ENCODE measurements around the gene CXCR6.
A peak's percentile ranks its signal among the peaks of the same experiment; 100 is the strongest.

Gene CXCR6

DNA sequence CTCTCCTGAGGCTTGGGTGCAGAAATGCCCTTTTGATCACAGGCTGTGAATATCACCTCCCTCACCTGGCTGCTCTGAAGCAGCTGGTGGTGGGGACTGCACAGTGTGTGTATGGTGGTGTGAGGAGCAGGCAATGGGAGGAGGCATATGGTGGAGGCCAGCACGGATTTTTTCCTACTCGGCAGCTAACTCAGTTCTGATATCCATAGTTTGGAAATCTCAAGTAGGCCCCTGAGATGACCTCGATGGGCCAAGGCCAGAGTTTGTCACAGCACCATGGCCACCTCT lies 21.3 kb upstream of the CXCR6 start:
- DNase-seq (ENCODE audit: low read depth, low spot score), result no peak

DNA sequence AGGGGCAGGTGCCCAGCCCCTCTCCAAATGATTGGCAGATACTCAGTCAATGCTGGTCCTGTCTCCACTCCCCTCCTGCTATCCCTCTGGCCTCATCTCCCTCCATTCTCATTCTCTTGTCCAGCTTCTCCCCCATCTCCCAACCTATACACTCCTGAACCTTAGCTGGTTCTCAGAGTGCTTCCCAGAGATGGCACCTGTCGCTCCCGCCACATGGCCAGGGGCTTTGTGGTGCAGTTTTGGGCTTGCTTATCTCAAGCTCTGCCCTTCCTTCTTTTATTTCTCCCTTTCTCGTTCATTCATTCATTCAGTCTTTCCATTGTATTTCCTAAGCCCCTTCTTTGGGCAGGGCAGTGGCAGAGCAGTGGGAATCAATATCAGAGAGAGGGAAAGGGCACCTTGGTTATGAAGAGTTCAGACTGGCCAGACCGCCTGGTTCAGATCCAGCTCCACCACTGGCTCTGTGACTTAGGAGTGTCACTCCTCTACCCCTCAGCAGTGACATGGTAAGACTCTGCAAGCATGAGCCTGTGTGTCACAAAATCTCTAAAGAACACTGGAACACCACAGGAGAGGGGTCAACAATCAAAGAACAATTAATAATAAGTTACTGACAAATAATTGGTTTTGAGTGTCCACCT lies 20.2 kb upstream of the CXCR6 start:
- DNase-seq (ENCODE audit: low read depth, low spot score), result no peak

DNA sequence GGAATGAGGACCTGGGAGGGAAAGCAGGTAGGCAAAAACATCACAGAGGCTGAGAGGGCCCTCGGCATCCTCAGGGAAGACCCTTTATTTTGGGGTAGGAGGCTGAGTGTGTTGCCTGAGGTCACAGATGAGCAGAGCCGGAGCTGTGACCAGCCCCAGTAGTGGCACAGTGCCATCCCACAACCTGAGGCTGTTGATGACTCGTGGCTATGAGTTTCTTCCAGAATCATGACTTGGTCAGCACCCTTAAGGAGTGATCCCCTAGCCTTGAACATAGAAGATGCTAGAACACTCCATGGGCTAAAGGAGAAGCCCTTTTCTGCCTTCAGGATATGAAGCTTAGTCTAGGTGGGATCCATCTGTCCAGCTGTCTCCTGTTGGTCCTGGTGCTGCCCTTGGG lies 19.5 kb upstream of the CXCR6 start:
- no peak for DNase-seq (ENCODE audit: low read depth, low spot score)

DNA sequence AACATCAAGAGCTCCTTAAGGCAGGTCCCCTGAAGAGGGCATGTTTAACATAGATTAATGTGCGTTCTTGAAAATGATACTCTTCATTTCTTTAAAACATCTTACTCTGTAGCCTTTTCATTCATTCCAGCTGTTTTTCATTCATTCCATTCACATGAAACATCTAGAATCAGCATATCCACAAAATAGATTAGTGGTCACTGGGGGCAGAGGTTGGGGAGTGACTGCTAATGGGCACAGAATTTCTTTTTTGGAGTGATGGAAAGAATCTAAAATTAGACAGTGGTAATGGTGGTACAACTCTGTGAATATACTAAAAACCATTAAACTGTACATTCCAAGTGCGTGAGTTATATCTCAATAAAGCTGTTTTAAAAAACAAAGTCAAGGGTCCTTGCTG lies 15.4 kb upstream of the CXCR6 start:
- no peak for DNase-seq (ENCODE audit: low read depth, low spot score)

DNA sequence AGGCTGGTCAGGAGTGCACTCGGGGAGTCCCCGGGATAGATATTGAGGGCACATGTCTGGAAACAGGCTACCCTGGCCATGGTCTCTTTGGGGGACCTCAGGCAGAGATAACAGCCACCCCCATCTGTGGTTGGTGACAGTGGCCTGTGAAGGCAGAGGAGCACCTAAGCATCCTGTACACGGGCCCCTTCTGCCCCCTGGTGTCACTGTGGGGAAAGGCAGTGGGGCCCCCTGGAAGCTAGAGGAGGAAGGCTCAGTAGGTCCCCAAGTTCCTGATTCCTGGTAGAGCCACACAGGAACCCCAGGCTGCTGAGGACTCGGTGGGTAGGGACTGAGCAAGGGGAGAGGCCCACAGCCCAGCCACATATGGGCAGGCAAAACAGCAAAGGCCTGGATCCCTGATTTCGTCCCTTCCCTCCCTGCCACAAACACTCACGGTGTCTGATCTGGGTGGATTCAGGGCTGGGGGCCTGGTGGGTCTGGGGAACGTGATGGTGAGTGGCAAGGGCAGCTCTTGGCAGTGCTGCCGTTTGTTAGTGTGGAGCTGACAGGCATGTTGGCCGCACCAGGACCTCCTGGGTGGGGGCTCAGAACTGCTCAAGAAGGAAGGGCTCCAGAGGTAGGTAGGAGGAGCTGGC lies 14.1 kb upstream of the CXCR6 start:
- DNase-seq (ENCODE audit: low read depth, low spot score), result peak; percentile 38

DNA sequence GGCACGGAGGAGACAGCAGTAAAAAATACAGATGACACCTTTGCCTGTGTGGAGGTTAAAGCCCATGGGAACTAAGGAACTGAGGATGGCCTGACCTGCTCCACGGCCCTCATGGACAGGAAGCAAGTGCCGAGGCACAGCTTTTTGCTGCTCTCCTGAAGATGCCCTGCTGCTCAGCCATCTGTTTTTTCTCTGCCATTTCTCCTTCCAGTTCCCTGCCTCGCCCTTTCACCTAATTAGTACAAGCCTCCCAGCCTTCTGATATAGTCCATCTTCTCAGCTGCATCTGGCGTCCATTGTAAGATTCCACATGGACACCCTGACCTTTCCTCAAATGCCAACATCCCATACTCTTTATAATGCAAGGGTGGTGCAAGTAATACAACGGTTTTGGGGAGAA lies 11.8 kb upstream of the CXCR6 start:
- DNase-seq (ENCODE audit: low read depth, low spot score), result no peak

DNA sequence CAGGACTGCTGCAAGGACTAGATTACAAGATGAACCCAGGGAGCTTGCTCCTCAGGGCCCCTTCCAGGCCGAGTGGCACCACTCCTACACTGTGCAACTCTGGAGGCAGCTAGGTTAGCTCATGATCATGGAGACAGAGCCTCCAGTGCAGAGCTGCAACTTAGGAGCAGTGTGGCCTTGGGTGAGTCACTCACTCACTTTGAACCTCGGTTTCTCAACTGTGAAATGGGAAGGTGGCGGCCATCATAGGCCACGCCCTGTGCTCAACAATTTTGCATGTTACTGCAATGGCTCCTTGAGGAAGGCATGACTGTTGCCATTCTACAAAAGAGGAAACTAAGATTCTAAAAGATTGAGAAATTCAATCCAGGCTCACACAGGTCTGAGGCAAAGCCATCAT lies 11.2 kb upstream of the CXCR6 start:
- no peak for DNase-seq (ENCODE audit: low read depth, low spot score)

DNA sequence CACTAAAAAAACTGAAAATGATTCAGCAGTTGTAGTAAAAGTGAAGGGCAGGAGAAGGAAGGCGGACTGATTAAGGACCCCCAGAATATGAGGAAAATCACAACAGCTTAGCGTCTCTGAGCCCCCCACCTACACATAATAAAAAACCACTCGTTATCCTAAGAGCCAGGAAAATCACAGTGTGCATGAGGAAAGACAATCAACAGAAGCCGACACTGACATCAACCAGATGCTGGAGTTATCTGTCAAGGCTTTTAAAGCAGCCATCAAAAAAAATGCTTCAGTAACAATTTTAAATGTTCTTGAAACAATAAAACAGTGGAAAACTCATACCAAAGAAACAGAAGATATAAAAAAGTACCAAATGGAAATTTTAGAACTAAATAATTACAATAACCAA lies 9.7 kb upstream of the CXCR6 start:
- DNase-seq (ENCODE audit: low read depth, low spot score), result no peak

DNA sequence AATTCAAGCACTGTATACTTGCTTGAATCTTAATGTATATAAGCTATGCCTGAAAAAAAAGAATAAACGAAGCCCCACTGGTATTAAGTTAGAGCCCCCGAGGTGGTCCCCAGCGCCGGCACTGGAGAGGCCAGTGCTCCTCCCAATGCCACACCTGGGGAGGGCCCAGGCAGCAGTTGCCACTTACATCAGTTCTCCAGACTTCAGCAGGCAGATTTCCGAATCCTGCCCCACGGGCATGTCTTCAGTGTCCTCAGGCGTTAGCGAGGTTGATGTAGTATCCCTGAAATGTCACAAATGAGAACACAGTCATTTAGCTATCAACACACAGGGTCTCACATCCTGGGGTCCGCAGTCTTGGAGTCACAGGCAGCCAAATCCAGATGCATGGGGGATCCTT lies 7.0 kb upstream of the CXCR6 start:
- DNase-seq (ENCODE audit: low read depth, low spot score), result no peak

DNA sequence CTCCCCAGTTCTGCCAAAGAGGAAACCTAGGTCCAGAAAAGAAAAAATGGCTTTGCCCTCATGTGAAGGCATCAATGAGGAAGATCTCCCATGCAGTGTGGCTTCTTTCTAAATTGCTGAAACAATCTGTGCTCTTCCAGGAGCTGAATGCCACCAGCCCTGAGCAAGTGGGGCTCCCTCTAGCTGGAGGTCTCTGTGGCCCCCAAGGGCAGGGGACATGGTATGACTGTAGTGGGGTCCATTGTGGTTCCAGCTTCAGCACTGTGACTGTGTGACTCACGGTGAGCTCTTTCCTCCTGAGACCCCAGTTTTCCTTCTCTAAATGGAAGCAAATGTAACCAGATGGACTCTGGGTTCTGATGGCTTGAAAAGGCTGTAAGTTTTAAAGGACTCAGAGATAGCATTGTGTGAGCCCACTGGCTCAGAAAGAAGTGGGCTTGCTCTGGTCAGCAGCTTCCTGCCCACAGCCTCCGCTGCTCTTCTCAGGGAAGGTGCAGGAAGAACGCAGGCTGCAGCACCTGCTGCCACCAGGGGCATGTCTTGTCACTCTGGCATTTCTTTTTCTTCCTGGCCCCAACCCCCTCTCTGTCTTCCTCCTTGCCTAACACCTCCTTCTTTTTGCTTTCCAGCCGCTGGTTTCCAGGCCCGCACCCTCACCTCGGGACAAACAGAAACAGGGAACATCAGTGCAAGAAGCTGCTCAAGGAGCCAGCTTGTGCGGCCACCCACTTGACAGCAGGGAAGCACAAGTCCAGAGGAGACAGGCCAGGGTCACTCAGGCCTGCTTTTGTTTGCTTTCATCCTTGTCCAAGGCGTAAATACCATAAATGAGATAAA lies 5.8 kb upstream of the CXCR6 start:
- no peak for DNase-seq (ENCODE audit: low read depth, low spot score)

DNA sequence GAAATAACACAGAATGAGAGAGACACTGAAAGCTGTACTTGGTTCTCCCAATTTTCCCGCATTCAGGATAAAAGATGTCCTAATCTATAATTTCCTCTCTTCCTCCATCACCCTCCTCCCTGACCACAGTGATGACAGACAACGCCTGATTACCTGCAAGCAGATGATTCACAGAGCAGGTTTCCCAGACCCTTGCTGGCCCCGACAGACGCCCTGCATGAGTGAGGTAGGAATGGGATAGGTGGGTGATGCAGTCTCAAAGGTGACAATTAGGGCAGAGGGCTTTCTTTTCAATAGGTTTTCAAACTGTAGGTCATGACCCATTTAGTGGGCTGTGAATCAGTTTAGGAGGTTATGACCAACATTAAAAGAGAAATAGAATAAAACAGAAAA lies 5.2 kb upstream of the CXCR6 start:
- DNase-seq (ENCODE audit: low read depth, low spot score), result no peak

DNA sequence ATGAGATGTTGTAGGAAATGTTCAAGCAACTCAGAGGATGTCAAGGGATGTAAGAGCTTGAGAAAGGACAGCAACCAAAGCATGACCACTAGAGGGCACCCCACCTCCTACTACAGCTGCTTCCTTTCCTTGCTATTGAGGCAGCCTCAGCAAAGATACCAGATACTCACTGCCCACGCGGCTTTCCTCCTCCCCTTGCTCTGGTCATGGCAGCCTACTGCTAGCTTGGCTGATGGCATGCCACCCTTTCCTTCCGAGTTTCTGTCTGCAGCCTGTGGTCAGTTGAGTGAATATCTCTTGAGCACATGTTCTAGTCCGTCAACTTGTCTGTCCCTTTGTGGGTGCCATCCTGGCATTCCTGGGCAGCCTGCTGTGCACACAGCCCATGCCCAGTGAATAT lies 4.4 kb upstream of the CXCR6 start:
- DNase-seq (ENCODE audit: low read depth, low spot score), result peak; percentile 89

DNA sequence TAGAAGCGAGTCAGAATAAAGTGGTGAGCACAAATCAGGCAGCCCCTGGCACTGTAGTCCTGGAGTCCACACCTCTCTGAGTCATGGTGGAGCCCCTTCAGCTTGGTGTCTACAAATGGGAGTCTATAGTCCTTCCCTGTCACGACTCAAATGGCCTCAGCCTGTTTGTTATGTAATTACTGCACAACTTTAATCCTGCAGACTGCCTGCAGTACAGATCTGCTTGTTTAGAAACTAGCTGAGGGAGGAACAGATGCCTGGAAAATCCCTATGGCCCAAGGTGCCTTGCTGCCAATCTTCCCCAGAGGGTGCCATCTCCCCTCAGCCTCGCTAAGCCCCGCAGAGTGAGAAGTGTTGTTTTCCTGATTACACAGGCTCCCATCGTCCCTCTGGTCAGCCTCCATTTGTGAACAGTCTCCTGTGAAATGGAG lies 3.9 kb upstream of the CXCR6 start:
- no peak for DNase-seq (ENCODE audit: low read depth, low spot score)

DNA sequence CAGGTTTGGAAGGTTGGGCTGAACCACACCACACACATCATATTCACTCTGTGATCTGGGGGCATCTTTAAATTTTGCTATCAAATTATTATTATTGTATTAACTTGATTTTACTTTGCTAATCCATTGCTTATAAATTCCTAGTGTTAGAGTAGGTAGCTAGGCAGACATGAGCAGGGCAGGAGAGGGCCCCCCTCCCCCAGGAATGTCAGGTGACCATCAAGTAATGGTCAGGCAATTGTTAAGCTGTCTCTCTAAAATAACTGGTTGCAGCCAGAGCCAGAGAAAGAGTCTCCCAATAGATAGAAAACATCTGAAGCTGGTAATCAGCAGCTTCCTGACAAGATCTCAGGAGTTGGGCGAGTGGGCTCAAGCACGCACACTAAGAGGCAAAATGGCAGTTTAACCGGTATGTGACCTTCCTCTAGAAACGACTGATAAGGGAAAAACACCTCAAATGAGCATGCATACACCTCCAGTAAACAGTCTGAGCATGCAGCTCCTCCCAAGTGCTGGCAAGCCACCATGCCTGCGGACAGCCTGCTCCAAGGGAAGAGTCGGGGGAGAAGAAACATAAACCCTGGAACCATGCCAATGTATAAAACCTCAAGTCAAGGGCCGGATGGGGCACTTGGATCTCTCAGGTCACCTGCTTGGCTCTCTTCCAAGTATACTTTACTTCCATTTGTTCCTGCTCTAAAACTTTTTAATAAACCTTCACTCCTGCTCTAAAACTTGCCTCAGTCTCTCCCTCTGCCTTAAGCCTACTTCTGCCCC lies 3.1 kb upstream of the CXCR6 start:
- DNase-seq (ENCODE audit: low read depth, low spot score), result peak; percentile 27

DNA sequence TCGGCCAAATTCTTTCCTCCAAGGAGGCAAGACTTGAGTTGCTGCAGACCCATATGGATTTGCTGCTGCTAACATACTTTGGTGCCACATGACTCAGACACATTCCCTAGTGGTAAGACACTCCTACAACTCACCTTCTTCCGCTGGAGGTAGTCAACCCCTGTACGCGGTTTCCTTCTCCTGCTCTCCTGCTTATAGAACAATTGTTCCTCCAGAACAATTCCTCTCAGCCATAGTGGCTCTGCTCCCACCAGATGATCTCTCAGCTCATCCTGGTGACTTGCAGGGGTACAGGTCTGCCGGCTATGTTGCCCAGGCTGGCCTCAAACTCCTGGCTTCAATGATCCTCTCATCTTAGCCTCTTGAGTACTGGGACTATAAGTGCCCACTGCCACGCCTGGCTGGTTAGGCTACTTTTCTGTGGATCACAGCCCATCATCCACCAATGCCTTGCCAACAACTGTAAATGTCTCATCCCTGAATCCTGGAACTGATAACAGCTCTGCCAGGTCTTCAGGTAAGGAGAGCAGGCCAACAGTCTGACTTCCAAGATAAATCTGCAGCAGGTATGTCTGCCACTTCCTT lies 2.4 kb upstream of the CXCR6 start:
- DNase-seq (ENCODE audit: low read depth, low spot score), result no peak

DNA sequence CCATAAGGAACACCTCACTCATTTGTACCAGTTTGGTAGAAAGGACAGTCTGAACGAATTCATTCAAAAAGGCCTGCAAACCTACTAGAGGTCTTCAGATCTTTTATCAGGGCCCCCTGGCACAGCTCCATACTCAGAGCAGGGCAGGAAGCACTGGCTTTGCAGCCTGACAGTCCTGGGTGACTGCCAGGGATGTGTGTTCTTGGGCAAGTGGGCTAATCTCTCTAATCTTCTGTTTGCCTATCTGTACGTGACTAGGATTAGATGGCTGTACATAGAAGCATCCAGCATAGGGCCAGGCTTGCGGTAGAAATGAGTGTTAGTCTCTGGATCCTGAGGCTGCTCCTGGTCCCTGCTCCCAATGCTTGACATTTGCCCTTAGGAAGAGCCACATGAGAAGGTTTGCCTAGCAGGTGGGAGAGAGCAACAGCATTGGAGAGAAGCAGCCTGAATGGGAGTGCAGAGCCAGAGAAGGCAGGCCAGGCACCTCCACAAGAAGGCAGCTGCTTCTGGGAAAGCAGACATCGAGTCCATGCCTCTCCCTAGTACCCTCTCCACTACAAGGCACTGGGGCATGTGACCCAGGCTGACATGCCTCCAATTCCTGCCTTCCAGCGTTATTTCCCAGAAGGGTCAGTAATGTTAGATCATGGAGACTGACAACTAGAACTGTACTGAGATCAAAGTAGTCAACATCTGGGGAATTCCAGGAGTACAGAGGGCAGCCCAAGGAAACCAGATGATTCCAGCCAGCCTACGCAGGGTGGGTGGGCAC lies 1.0 kb upstream of the CXCR6 start:
- DNase-seq (ENCODE audit: low read depth, low spot score), result peak; percentile 18

DNA sequence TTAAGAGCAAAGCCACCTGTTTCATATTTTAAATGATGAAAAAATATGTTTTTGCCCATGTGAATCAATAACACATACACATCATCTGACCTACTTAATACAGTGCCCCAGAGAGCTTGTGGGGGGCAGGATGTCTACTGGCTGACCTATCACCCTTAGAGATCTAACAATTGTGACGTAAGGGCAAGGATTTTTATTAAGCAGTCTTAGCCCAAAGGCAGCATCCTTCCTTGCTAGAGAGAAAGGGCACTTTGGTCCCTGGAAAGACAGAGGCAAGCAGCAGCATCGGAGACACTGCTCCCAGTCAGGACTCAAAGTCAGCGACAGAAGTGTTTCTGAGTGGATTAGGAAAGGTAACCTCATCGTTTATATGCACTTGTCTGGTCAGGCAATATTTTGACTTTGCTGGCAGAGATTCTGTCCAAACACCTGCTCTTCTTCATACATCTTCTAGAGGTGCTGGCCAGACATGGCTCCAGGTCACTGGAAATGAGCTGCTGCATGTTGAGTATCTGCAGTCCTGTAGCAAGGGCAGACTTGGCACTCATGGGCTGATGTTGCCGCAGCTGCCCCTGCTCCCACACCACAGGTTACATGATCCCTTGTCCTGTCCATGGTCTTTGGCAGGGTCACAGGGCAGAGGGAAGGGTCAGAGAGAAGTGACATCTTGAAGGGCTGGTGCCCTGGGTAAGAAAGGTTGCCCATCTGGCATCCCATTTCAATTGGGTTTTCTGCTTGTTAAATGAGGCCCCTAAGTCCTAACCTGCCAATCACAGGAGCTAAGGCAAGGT lies 1.8 kb downstream of the CXCR6 start:
- DNase-seq (ENCODE audit: low read depth, low spot score), result no peak

DNA sequence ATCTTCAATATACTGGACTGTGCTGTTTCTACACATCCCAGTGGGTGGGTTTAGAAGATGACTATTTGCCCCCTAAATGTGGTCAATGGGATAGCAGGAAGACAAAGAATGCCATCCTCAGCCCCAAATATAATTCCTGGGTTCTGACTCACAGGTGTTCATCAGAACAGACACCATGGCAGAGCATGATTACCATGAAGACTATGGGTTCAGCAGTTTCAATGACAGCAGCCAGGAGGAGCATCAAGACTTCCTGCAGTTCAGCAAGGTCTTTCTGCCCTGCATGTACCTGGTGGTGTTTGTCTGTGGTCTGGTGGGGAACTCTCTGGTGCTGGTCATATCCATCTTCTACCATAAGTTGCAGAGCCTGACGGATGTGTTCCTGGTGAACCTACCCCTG lies 3.0 kb downstream of the CXCR6 start:
- DNase-seq (ENCODE audit: low read depth, low spot score), result no peak

DNA sequence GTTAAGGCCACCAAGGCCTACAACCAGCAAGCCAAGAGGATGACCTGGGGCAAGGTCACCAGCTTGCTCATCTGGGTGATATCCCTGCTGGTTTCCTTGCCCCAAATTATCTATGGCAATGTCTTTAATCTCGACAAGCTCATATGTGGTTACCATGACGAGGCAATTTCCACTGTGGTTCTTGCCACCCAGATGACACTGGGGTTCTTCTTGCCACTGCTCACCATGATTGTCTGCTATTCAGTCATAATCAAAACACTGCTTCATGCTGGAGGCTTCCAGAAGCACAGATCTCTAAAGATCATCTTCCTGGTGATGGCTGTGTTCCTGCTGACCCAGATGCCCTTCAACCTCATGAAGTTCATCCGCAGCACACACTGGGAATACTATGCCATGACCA lies 3.6 kb downstream of the CXCR6 start:
- no peak for DNase-seq (ENCODE audit: low read depth, low spot score)

DNA sequence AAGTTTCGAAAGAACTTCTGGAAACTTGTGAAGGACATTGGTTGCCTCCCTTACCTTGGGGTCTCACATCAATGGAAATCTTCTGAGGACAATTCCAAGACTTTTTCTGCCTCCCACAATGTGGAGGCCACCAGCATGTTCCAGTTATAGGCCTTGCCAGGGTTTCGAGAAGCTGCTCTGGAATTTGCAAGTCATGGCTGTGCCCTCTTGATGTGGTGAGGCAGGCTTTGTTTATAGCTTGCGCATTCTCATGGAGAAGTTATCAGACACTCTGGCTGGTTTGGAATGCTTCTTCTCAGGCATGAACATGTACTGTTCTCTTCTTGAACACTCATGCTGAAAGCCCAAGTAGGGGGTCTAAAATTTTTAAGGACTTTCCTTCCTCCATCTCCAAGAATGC lies 4.1 kb downstream of the CXCR6 start:
- no peak for DNase-seq (ENCODE audit: low read depth, low spot score)
